ENCODE data around the gene ETHE1.

DNA sequence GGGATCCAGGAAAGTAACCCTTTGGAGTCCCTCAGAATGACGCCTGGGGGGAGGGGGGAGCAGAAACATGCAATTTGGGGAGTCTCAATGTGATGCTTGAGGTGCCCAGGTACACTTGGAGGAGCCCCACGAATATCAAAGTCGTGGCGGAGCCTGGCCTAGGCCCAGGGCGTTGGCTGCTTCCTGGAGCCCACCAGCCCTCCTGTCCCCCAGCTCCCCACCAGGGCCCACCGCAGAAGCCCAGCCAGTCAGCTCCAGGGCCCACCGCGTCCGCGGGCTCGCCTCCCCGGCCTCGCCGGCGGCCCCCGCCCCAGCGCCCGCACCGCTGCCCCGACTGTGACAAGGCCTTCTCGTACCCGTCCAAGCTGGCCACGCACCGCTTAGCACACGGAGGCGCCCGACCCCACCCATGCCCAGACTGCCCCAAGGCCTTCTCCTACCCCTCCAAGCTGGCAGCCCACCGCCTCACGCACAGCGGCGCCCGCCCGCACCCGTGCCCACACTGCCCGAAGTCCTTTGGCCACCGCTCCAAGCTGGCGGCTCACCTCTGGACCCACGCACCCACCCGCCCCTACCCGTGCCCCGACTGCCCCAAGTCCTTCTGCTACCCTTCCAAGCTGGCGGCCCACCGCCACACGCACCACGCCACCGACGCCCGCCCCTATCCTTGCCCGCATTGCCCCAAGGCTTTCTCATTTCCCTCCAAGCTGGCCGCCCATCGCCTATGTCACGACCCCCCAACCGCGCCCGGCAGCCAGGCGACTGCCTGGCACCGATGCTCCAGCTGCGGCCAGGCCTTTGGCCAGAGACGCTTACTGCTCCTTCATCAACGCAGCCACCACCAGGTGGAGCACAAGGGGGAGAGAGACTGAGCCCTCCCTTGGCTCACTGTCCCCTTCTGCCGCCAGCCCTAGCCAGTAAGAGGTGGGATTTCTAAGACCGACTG lies 8.1 kb upstream of the ETHE1 start:
- TF ChIP-seq EZH2 (IDR thresholded peaks at IDR 0.05; ENCODE audit: borderline replicate concordance, low read depth, low read length, severe bottlenecking), result no peak
- TF ChIP-seq, protein P1, sequence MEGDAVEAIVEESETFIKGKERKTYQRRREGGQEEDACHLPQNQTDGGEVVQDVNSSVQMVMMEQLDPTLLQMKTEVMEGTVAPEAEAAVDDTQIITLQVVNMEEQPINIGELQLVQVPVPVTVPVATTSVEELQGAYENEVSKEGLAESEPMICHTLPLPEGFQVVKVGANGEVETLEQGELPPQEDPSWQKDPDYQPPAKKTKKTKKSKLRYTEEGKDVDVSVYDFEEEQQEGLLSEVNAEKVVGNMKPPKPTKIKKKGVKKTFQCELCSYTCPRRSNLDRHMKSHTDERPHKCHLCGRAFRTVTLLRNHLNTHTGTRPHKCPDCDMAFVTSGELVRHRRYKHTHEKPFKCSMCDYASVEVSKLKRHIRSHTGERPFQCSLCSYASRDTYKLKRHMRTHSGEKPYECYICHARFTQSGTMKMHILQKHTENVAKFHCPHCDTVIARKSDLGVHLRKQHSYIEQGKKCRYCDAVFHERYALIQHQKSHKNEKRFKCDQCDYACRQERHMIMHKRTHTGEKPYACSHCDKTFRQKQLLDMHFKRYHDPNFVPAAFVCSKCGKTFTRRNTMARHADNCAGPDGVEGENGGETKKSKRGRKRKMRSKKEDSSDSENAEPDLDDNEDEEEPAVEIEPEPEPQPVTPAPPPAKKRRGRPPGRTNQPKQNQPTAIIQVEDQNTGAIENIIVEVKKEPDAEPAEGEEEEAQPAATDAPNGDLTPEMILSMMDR (IDR thresholded peaks at IDR 0.05; ENCODE audit: borderline replicate concordance, extremely low read depth, low read length, poor library complexity, severe bottlenecking), result peak; percentile 48
